Activated CD4-positive, alpha-beta T cell treated with anti-CD3 and anti-CD28 coated beads for 36 hours (primary cell): ENCODE data around the gene ADK. TPM values are rescaled to one million over a fixed set of nuclear protein-coding genes. Genes with fewer than 3 reads are reported as not detected.
A peak's percentile ranks its signal among the peaks of the same experiment; 100 is the strongest.
"Not testable (repeated sequence)": the region's sequence is repeated elsewhere in the genome, so short reads cannot be mapped to it uniquely, and the experiment has no call there.

ENCODE experiments used
- ATAC-seq: fragments of 200-7000 bp; cut with Tn5 transposase; one replicate; pipeline ENCODE4 v1.10.0; 2021; ENCODE audit warnings: mild to moderate bottlenecking, moderate library complexity
- CTCF ChIA-PET: fragments of 350-600 bp; sonication (Branson Sonifier 250); formaldehyde crosslinking; loops from one replicate; lab custom pipeline; 2021; ENCODE audit warnings: antibody characterized with exemption; lab: Charles Lee
- POLR2A ChIA-PET: fragments of 350-600 bp; sonication (Branson Sonifier 250); formaldehyde crosslinking; loops from one replicate; lab custom pipeline; 2021; ENCODE audit warnings: antibody characterized with exemption, inconsistent platforms; lab: Charles Lee
- DNase-seq: peaks from one replicate; pipeline ENCODE4 v3.0.0-alpha.2; 2020
- H3K27ac Mint-ChIP-seq: one replicate; pipeline ENCODE4 v1.8.0; 2021; ENCODE audit warnings: mixed read lengths
- H3K27me3 Mint-ChIP-seq: one replicate; pipeline ENCODE4 v1.8.0; 2021; ENCODE audit warnings: mixed read lengths
- H3K36me3 Mint-ChIP-seq: one replicate; pipeline ENCODE4 v1.8.0; 2021; ENCODE audit warnings: low read depth, mixed read lengths
- H3K4me1 Mint-ChIP-seq: one replicate; pipeline ENCODE4 v1.8.0; 2021; ENCODE audit warnings: mixed read lengths
- H3K4me3 Mint-ChIP-seq: one replicate; pipeline ENCODE4 v1.8.0; 2021; ENCODE audit warnings: mild to moderate bottlenecking, moderate library complexity, mixed read lengths
- H3K9me3 Mint-ChIP-seq: one replicate; pipeline ENCODE4 v1.8.0; 2021; ENCODE audit warnings: low read depth, mixed read lengths
- intact Hi-C, 2 experiments: fragments of 100-400 bp; cut with DNase I in 1 of 2; cut with micrococcal nuclease in 1 of 2; formaldehyde crosslinking; loops; one replicate each; pipeline versions ENCODE4 v1.14.2 to v1.15.1; 2022 to 2024; cut with DNase I, micrococcal nuclease
- total RNA-seq, 2 experiments: library from RNA; stranded (reverse); gene quantifications; one replicate each; pipeline ENCODE4 v1.2.3, GENCODE V29; 2021

The ADK gene
- total RNA-seq, 2 experiments from 2014 or later: 53.7 to 55.0 TPM

- H3K4me1 Mint-ChIP-seq, H3K27me3 Mint-ChIP-seq, H3K27ac Mint-ChIP-seq, CTCF ChIA-PET, DNase-seq, ATAC-seq, H3K4me3 Mint-ChIP-seq, intact Hi-C loops, POLR2A ChIA-PET: not testable (repeated sequence)
- H3K36me3 Mint-ChIP-seq: peaks cover 17% of the 10 kb centered on the region
- peaks cover 13% of the 10 kb centered on the region for H3K9me3 Mint-ChIP-seq
These were observed 202.0 kb downstream of the ADK start for GRCh38 chr10:74353021-74353420.

- ChIA-PET CTCF (no interaction called here), POLR2A (no interaction called here)
- ATAC-seq (no peak), DNase-seq (no peak)
- peaks cover 63% of the 10 kb centered on the region for H3K36me3 Mint-ChIP-seq
- no peak overlapping the region for H3K27ac Mint-ChIP-seq
- peaks cover 22% of the 10 kb centered on the region for H3K9me3 Mint-ChIP-seq
- H3K27me3 Mint-ChIP-seq: no peaks in the 10 kb centered on the region
- intact Hi-C loops: no loop called here
- H3K4me3 Mint-ChIP-seq: no peak overlapping the region
- H3K4me1 Mint-ChIP-seq: peaks cover 18% of the 10 kb centered on the region
These were observed 210.7 kb downstream of the ADK start for GRCh38 chr10:74361678-74362077.

GRCh38 chr10:74363727-74364126 lies 212.7 kb downstream of the ADK start:
- intact Hi-C loops: no loop called here
- DNase-seq (no peak), ATAC-seq (no peak)
- Mint-ChIP-seq H3K4me3 (no peak overlapping the region), H3K36me3 (peaks cover 64% of the 10 kb centered on the region), H3K4me1 (peaks cover 18% of the 10 kb centered on the region), H3K27ac (no peak overlapping the region), H3K27me3 (no peaks in the 10 kb centered on the region), H3K9me3 (peaks cover 19% of the 10 kb centered on the region)
- ChIA-PET CTCF (interaction anchor here (1.1 kb wide), 1 partner anchor 596 kb away, joined by 3 read pairs; no protein-coding TSS in a partner anchor), POLR2A (no interaction called here)

- CTCF ChIA-PET: interaction anchor here (0.6 to 1.1 kb wide), 3 partner anchors 8 to 715 kb away, joined by 3 read pairs; no protein-coding TSS in a partner anchor
These were observed 214.1 kb downstream of the ADK start for GRCh38 chr10:74365109-74365508.

GRCh38 chr10:74371696-74372095 lies 220.7 kb downstream of the ADK start:
- Mint-ChIP-seq H3K9me3 (no peaks in the 10 kb centered on the region), H3K27me3 (no peaks in the 10 kb centered on the region), H3K36me3 (peaks cover 17% of the 10 kb centered on the region), H3K27ac (no peak overlapping the region), H3K4me1 (no peaks in the 10 kb centered on the region), H3K4me3 (no peak overlapping the region)
- intact Hi-C loops: no loop called here
- DNase-seq: no peak
- CTCF ChIA-PET: no interaction called here
- ATAC-seq: no peak
- POLR2A ChIA-PET: no interaction called here

More at GRCh38 chr10:74365109-74365508, 214.1 kb downstream of the ADK start:
- ATAC-seq: peak; percentile 64
- peaks cover 60% of the 10 kb centered on the region for H3K36me3 Mint-ChIP-seq
- peaks cover 18% of the 10 kb centered on the region for H3K4me1 Mint-ChIP-seq
- H3K27ac Mint-ChIP-seq: no peak overlapping the region
- H3K4me3 Mint-ChIP-seq: no peak overlapping the region
- peaks cover 14% of the 10 kb centered on the region for H3K9me3 Mint-ChIP-seq
- DNase-seq: no peak
- POLR2A ChIA-PET: no interaction called here
- intact Hi-C loops: no loop called here
- no peaks in the 10 kb centered on the region for H3K27me3 Mint-ChIP-seq

- Mint-ChIP-seq H3K4me1 (no peaks in the 10 kb centered on the region), H3K9me3 (no peaks in the 10 kb centered on the region), H3K36me3 (peaks cover 18% of the 10 kb centered on the region), H3K27ac (no peak overlapping the region), H3K27me3 (no peaks in the 10 kb centered on the region), H3K4me3 (no peak overlapping the region)
- ChIA-PET POLR2A (no interaction called here), CTCF (interaction anchor here (0.9 kb wide), 1 partner anchor 8 kb away, joined by 3 read pairs; no protein-coding TSS in a partner anchor)
- DNase-seq (no peak), ATAC-seq (no peak)
- intact Hi-C loops: no loop called here
These were observed 222.0 kb downstream of the ADK start for GRCh38 chr10:74373059-74373458.

GRCh38 chr10:74377476-74377875 lies 226.5 kb downstream of the ADK start:
- Mint-ChIP-seq H3K36me3 (peaks cover 14% of the 10 kb centered on the region), H3K9me3 (no peaks in the 10 kb centered on the region), H3K27ac (no peak overlapping the region), H3K27me3 (no peaks in the 10 kb centered on the region), H3K4me3 (no peak overlapping the region), H3K4me1 (peaks cover 23% of the 10 kb centered on the region)
- POLR2A ChIA-PET: no interaction called here
- DNase-seq (no peak), ATAC-seq (no peak)
- intact Hi-C loops: no loop called here
- CTCF ChIA-PET: no interaction called here

GRCh38 chr10:74379474-74379873 lies 228.5 kb downstream of the ADK start:
- intact Hi-C loops: no loop called here
- DNase-seq: no peak
- POLR2A ChIA-PET: no interaction called here
- ATAC-seq: no peak
- H3K27me3 Mint-ChIP-seq: no peaks in the 10 kb centered on the region
- no peaks in the 10 kb centered on the region for H3K9me3 Mint-ChIP-seq
- H3K4me3 Mint-ChIP-seq: no peak overlapping the region
- H3K4me1 Mint-ChIP-seq: peaks cover 34% of the 10 kb centered on the region
- no peak overlapping the region for H3K27ac Mint-ChIP-seq
- CTCF ChIA-PET: interaction anchor here (1.0 kb wide), 1 partner anchor 11 kb away, joined by 3 read pairs; no protein-coding TSS in a partner anchor
- peaks cover 14% of the 10 kb centered on the region for H3K36me3 Mint-ChIP-seq

GRCh38 chr10:74380795-74381194 lies 229.8 kb downstream of the ADK start:
- DNase-seq (no peak), ATAC-seq (no peak)
- ChIA-PET CTCF (interaction anchor here (1.0 kb wide), 1 partner anchor 12 kb away, joined by 3 read pairs; no protein-coding TSS in a partner anchor), POLR2A (interaction anchor here (0.7 kb wide), 1 partner anchor 19 kb away, joined by 3 read pairs; no protein-coding TSS in a partner anchor)
- H3K9me3 Mint-ChIP-seq: no peaks in the 10 kb centered on the region
- no peak overlapping the region for H3K4me3 Mint-ChIP-seq
- peaks cover 14% of the 10 kb centered on the region for H3K36me3 Mint-ChIP-seq
- peaks cover 41% of the 10 kb centered on the region for H3K4me1 Mint-ChIP-seq
- no peaks in the 10 kb centered on the region for H3K27me3 Mint-ChIP-seq
- no peak overlapping the region for H3K27ac Mint-ChIP-seq
- intact Hi-C loops: no loop called here

- intact Hi-C loops: no loop called here
- H3K36me3 Mint-ChIP-seq: peaks cover 14% of the 10 kb centered on the region
- no peak overlapping the region for H3K4me3 Mint-ChIP-seq
- H3K27me3 Mint-ChIP-seq: no peaks in the 10 kb centered on the region
- peaks cover 44% of the 10 kb centered on the region for H3K4me1 Mint-ChIP-seq
- H3K9me3 Mint-ChIP-seq: no peaks in the 10 kb centered on the region
- POLR2A ChIA-PET: interaction anchor here (0.7 kb wide), 1 partner anchor 19 kb away, joined by 3 read pairs; no protein-coding TSS in a partner anchor
- ATAC-seq (no peak), DNase-seq (no peak)
- H3K27ac Mint-ChIP-seq: peak overlapping the region; percentile 49
- CTCF ChIA-PET: no interaction called here
These were observed 230.4 kb downstream of the ADK start for GRCh38 chr10:74381291-74381853.

- intact Hi-C loops: no loop called here
- Mint-ChIP-seq H3K4me1 (peaks cover 44% of the 10 kb centered on the region), H3K27ac (peak overlapping the region; percentile 48), H3K36me3 (peaks cover 17% of the 10 kb centered on the region), H3K27me3 (no peaks in the 10 kb centered on the region), H3K4me3 (no peak overlapping the region), H3K9me3 (no peaks in the 10 kb centered on the region)
- CTCF ChIA-PET: interaction anchor here (0.7 kb wide), 1 partner anchor 145 kb away, joined by 3 read pairs; no protein-coding TSS in a partner anchor
- POLR2A ChIA-PET: no interaction called here
- peak; percentile 44 for ATAC-seq
- no peak for DNase-seq
These were observed 231.6 kb downstream of the ADK start for GRCh38 chr10:74382663-74383062.

GRCh38 chr10:74383642-74384041 lies 232.6 kb downstream of the ADK start:
- Mint-ChIP-seq H3K36me3 (peaks cover 15% of the 10 kb centered on the region), H3K27ac (peak overlapping the region; percentile 30), H3K9me3 (no peaks in the 10 kb centered on the region), H3K27me3 (no peaks in the 10 kb centered on the region), H3K4me1 (peaks cover 43% of the 10 kb centered on the region), H3K4me3 (no peak overlapping the region)
- DNase-seq: no peak
- ChIA-PET POLR2A (no interaction called here), CTCF (no interaction called here)
- ATAC-seq: no peak
- intact Hi-C loops: no loop called here
